ENCODE data around the gene CNGB1. TPM values are rescaled to one million over a fixed set of nuclear protein-coding genes. Genes with fewer than 3 reads are reported as not detected.
A peak's percentile ranks its signal among the peaks of the same experiment; 100 is the strongest.

CNGB1 gene
- total and polyA plus RNA-seq, 2 of the 13 experiments (the other 11 are each of a cell fraction or from before 2014, with no cell fraction given) = 0.02 to 0.15 TPM

DNA sequence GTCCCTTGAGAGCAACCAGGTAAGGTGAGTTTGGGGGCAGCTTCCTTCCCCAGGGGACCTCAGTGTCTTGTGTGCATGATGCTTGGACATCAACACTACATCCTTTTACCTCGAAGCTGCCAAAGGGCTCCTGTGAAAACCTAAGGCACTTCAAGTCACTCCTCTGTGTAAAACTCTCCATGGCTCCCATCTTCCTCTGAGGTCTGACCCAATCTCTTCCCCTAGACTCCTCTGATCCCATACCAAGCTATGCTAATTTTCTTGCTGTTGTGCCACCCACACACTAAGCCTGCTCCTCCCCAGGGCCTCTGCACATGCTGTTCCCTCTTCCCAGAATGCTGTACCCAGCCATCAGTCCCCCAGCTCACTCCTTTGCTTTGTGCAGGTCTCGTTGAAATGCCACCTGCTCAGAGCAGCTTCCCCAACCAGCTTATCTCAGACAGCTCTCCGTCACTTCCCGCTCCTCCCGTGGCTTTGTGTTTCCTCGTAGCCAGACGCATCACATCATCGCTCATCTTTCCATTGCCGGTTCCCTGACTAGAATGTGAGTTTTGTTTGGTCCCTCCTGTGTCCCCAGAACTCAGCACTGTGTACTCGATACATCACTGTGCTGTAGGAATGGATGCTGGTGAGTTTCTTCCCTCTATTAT, 78.4 kb downstream of the CNGB1 start (continued):
- TF ChIP-seq, protein P1, sequence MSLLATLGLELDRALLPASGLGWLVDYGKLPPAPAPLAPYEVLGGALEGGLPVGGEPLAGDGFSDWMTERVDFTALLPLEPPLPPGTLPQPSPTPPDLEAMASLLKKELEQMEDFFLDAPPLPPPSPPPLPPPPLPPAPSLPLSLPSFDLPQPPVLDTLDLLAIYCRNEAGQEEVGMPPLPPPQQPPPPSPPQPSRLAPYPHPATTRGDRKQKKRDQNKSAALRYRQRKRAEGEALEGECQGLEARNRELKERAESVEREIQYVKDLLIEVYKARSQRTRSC (CRISPR knock-in tag; IDR thresholded peaks at IDR 0.05; ENCODE audit: low read depth) = no peak
- TF ChIP-seq ZFY (CRISPR knock-in tag; IDR thresholded peaks at IDR 0.05) (peak; percentile 12; the same call in 1 of the 2 replicates), GABPA (IDR thresholded peaks at IDR 0.05; ENCODE audit: low read depth, low read length) (no peak; the same call in 1 of the 2 replicates), GABPA (CRISPR knock-in tag; IDR thresholded peaks at IDR 0.05; ENCODE audit: low read depth) (peak; percentile 69), HNRNPK (IDR thresholded peaks at IDR 0.05; ENCODE audit: low read depth, low read length, poor library complexity, severe bottlenecking) (no peak), KLF11 (CRISPR knock-in tag; IDR thresholded peaks at IDR 0.05) (peak; percentile 60; the same call in 1 of the 2 replicates), ZNF709 (CRISPR knock-in tag; IDR thresholded peaks at IDR 0.05) (peak; percentile 53; the same call in 1 of the 2 replicates), STAT5B (CRISPR knock-in tag; IDR thresholded peaks at IDR 0.05) (no peak), TCF7 (IDR thresholded peaks at IDR 0.05; ENCODE audit: low read depth) (0 out of 2 replicates have a peak, but pooled peaks have one; percentile 5), ZBTB3 (CRISPR knock-in tag; IDR thresholded peaks at IDR 0.05; ENCODE audit: borderline replicate concordance, low read depth) (no peak), ZFP90 (CRISPR knock-in tag; IDR thresholded peaks at IDR 0.05; ENCODE audit: borderline replicate concordance) (0 out of 2 replicates have a peak, but pooled peaks have one; percentile 26), PHF20 (CRISPR knock-in tag; IDR thresholded peaks at IDR 0.05) (0 out of 2 replicates have a peak, but pooled peaks have one; percentile 31), NFKB2 (CRISPR knock-in tag; IDR thresholded peaks at IDR 0.05; ENCODE audit: borderline replicate concordance) (peak; percentile 42; the same call in 1 of the 2 replicates)
- TF ChIP-seq, protein P2, sequence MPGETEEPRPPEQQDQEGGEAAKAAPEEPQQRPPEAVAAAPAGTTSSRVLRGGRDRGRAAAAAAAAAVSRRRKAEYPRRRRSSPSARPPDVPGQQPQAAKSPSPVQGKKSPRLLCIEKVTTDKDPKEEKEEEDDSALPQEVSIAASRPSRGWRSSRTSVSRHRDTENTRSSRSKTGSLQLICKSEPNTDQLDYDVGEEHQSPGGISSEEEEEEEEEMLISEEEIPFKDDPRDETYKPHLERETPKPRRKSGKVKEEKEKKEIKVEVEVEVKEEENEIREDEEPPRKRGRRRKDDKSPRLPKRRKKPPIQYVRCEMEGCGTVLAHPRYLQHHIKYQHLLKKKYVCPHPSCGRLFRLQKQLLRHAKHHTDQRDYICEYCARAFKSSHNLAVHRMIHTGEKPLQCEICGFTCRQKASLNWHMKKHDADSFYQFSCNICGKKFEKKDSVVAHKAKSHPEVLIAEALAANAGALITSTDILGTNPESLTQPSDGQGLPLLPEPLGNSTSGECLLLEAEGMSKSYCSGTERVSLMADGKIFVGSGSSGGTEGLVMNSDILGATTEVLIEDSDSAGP (CRISPR knock-in tag; IDR thresholded peaks at IDR 0.05; ENCODE audit: borderline replicate concordance) = peak; percentile 48
- TF ChIP-seq, protein P3, sequence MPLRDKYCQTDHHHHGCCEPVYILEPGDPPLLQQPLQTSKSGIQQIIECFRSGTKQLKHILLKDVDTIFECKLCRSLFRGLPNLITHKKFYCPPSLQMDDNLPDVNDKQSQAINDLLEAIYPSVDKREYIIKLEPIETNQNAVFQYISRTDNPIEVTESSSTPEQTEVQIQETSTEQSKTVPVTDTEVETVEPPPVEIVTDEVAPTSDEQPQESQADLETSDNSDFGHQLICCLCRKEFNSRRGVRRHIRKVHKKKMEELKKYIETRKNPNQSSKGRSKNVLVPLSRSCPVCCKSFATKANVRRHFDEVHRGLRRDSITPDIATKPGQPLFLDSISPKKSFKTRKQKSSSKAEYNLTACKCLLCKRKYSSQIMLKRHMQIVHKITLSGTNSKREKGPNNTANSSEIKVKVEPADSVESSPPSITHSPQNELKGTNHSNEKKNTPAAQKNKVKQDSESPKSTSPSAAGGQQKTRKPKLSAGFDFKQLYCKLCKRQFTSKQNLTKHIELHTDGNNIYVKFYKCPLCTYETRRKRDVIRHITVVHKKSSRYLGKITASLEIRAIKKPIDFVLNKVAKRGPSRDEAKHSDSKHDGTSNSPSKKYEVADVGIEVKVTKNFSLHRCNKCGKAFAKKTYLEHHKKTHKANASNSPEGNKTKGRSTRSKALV (CRISPR knock-in tag; IDR thresholded peaks at IDR 0.05) = 0 out of 2 replicates have a peak, but pooled peaks have one; percentile 56
- TF ChIP-seq, protein P4, sequence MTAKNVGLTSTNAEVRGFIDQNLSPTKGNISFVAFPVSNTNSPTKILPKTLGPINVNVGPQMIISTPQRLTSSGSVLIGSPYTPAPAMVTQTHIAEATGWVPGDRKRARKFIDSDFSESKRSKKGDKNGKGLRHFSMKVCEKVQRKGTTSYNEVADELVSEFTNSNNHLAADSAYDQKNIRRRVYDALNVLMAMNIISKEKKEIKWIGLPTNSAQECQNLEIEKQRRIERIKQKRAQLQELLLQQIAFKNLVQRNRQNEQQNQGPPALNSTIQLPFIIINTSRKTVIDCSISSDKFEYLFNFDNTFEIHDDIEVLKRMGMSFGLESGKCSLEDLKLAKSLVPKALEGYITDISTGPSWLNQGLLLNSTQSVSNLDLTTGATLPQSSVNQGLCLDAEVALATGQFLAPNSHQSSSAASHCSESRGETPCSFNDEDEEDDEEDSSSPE (CRISPR knock-in tag; IDR thresholded peaks at IDR 0.05) = no peak; the same call in 1 of the 2 replicates
- TF ChIP-seq, protein P5, sequence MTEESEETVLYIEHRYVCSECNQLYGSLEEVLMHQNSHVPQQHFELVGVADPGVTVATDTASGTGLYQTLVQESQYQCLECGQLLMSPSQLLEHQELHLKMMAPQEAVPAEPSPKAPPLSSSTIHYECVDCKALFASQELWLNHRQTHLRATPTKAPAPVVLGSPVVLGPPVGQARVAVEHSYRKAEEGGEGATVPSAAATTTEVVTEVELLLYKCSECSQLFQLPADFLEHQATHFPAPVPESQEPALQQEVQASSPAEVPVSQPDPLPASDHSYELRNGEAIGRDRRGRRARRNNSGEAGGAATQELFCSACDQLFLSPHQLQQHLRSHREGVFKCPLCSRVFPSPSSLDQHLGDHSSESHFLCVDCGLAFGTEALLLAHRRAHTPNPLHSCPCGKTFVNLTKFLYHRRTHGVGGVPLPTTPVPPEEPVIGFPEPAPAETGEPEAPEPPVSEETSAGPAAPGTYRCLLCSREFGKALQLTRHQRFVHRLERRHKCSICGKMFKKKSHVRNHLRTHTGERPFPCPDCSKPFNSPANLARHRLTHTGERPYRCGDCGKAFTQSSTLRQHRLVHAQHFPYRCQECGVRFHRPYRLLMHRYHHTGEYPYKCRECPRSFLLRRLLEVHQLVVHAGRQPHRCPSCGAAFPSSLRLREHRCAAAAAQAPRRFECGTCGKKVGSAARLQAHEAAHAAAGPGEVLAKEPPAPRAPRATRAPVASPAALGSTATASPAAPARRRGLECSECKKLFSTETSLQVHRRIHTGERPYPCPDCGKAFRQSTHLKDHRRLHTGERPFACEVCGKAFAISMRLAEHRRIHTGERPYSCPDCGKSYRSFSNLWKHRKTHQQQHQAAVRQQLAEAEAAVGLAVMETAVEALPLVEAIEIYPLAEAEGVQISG (CRISPR knock-in tag; IDR thresholded peaks at IDR 0.05) = peak; percentile 26; the same call in 1 of the 2 replicates
- TF ChIP-seq, protein P6, sequence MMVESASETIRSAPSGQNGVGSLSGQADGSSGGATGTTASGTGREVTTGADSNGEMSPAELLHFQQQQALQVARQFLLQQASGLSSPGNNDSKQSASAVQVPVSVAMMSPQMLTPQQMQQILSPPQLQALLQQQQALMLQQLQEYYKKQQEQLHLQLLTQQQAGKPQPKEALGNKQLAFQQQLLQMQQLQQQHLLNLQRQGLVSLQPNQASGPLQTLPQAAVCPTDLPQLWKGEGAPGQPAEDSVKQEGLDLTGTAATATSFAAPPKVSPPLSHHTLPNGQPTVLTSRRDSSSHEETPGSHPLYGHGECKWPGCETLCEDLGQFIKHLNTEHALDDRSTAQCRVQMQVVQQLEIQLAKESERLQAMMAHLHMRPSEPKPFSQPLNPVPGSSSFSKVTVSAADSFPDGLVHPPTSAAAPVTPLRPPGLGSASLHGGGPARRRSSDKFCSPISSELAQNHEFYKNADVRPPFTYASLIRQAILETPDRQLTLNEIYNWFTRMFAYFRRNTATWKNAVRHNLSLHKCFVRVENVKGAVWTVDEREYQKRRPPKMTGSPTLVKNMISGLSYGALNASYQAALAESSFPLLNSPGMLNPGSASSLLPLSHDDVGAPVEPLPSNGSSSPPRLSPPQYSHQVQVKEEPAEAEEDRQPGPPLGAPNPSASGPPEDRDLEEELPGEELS (CRISPR knock-in tag; IDR thresholded peaks at IDR 0.05) = peak; percentile 56

Measured in HepG2 (cell line).